GM06990 (cell line): ENCODE measurements around the gene TMC8.

ENCODE experiments used
- DNase-seq: peaks from one replicate; pipeline ENCODE4 v3.0.0-alpha.2; 2011; ENCODE audit not compliant: insufficient read length; ENCODE audit errors: extremely low read depth
- H3K27me3 ChIP-seq: replicated peaks from 2 replicates; pipeline ENCODE4 v1.6.0; 2011; ENCODE audit warnings: low read length; ENCODE audit not compliant: control insufficient read depth, insufficient read depth
- H3K36me3 ChIP-seq: 2 replicates; pipeline ENCODE4 v1.5.1; 2011; ENCODE audit warnings: low read length; ENCODE audit not compliant: control insufficient read depth, insufficient read depth
- H3K4me3 ChIP-seq: replicated peaks from 2 replicates; pipeline ENCODE4 v1.5.1; 2011; ENCODE audit warnings: low read depth, mild to moderate bottlenecking, control low read depth, low read length
- TF ChIP-seq, protein P1 (sequence below): IDR thresholded peaks from 2 replicates; pipeline ENCODE4 v1.5.1; 2011; ENCODE audit warnings: low read length, control low read depth, mild to moderate bottlenecking, inconsistent platforms; ENCODE audit not compliant: insufficient read depth, poor library complexity, severe bottlenecking

The TMC8 gene

DNA sequence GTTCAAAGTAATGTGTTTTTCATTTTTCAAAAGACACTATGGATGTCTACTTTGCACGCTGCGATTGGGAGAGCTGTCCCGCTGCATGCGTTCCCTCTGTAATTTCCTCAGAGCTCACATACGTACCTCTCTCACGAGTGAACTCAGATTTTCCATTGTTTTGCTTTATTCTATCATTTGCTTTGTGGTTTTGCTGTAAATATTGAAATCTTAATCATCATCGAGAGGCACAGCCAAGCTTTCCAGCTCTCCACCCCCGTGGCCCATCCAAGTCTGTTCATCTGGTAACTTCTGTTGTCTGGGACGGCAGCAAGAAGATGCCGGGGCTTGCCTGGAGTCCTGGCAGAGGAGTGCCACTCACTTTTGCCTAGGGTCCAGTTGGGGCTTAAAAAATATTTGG is 23.1 kb upstream of the TMC8 start:
- peaks cover 30% of the 10 kb centered on the region for H3K36me3 ChIP-seq

DNA sequence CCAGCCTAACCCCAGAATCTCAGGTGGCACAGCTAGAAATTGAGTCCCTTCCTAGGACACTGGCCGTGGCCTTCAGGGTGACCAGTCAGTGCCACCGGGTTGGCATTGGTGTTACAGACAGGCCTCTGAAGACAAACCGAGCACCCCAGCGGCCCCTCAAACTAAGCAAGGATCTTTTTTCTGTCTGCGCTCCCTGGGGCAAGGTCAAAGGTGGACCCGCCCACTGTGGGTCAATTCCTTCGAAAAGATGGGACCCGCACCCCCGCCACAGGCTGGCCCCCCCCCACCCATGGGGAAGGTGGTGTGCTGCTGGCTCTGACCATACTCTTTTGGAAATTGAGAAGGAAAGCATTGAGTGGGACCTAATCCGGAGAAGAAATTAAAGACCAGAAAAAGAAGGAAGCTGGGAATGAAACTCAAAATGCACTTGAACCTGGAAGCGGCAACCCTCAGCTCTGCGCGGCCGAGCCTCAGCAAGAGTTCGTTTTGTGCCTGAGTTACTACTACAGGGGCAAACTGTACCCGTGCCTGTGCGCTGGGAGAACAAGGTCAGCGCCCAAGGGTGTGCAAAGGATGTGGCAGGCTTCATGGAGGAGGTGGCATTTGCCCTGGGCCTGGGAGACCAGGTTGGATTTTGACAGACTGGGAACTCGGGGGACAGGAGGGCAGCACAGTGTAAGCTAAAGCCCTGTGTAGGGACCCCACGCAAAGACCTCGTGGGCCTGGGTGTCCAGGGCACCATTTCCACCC is 22.4 kb upstream of the TMC8 start:
- no peaks in the 10 kb centered on the region for H3K27me3 ChIP-seq
- TF ChIP-seq, protein P1, sequence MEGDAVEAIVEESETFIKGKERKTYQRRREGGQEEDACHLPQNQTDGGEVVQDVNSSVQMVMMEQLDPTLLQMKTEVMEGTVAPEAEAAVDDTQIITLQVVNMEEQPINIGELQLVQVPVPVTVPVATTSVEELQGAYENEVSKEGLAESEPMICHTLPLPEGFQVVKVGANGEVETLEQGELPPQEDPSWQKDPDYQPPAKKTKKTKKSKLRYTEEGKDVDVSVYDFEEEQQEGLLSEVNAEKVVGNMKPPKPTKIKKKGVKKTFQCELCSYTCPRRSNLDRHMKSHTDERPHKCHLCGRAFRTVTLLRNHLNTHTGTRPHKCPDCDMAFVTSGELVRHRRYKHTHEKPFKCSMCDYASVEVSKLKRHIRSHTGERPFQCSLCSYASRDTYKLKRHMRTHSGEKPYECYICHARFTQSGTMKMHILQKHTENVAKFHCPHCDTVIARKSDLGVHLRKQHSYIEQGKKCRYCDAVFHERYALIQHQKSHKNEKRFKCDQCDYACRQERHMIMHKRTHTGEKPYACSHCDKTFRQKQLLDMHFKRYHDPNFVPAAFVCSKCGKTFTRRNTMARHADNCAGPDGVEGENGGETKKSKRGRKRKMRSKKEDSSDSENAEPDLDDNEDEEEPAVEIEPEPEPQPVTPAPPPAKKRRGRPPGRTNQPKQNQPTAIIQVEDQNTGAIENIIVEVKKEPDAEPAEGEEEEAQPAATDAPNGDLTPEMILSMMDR, result no peak
- no peak overlapping the region for H3K4me3 ChIP-seq
- peaks cover 35% of the 10 kb centered on the region for H3K36me3 ChIP-seq
- DNase-seq, result no peak

More for the DNA sequence above, 23.1 kb upstream of the TMC8 start:
- TF ChIP-seq, protein P1, result no peak
- no peak overlapping the region for H3K4me3 ChIP-seq
- no peak for DNase-seq
- no peaks in the 10 kb centered on the region for H3K27me3 ChIP-seq

DNA sequence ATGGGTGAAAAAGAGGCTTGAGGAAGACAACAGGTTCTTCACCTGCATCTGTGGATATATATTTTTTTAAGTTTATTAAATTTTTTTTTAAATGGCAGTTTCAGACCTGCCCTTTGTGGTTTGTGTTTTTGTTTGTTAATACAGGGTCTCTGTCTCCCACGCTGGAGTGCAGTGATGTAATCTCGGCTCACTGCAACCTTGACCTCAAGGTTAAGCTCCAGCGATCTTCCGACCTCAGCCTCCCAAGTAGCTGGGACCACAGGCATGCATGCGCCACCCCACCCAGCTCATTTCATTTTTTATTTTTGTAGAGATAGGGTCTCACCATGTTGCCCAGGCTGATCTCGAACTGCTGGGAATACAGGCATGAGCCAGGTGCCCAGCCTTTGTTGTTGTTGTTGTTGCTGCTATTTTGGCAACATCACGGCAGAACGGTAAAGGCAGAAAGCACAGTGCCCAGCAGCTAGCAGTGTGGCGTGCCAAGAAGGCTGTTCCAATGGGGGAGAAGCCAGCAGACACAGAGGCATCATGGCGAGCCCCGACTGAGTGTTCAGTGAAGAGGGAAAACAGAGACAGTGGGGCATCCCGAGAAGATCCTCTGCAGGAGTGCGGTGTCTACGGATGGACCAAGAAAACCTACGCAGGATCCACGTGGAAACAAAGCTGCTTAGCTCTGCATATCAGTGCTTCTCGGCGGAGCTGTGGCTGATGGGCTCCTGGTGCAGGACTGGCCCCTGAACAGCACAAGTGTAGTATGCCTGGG is 21.7 kb upstream of the TMC8 start:
- TF ChIP-seq, protein P1, result no peak
- Histone ChIP-seq H3K36me3 (peaks cover 38% of the 10 kb centered on the region), H3K27me3 (no peaks in the 10 kb centered on the region), H3K4me3 (no peak overlapping the region)
- DNase-seq, result no peak

DNA sequence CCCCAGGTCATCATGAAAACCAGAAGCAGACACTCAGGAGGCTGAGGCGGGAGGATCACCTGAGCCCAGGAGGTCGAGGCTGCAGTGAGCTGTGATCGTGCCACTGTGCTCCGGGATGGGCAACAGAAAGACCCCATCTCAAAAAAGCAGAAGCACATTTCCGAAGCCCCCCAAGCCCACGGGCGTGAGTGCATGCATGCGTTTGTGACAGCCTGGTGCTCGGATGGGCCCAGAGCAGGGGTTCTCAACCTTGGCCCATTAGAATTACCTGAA is 21.1 kb upstream of the TMC8 start:
- TF ChIP-seq, protein P1, result no peak
- Histone ChIP-seq H3K36me3 (peaks cover 38% of the 10 kb centered on the region), H3K4me3 (no peak overlapping the region), H3K27me3 (no peaks in the 10 kb centered on the region)
- DNase-seq, result no peak

DNA sequence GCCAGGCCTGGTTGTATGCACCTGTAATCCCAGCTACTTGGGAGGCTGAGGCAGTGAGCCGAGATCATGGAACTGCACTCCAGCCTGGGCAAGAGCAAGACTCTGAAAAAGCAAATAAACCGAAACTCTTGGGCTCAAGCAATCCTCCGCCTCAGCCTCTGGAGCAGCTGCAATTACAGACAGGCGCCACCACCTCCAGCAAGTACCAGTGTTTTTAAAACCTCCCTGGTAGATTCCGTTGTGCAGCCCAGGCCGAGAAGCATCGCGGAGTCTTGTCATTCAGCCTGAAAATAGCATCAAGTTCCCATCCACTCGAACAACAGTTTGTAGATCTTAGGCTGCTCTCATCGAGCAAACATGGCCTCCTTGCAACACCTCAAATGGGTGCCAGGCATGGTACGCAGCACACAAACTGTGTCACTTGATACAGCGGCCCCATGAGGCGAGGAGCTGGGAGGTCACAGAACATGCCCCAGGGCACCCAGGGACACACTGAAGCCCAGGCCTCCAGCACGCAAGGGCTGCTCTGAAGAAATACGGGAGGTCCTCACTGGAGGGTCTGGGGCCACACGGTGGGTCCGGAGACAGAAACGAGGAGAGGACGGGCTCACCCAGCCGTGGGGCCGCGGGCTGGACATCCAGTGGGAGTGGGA is 20.1 kb upstream of the TMC8 start:
- TF ChIP-seq, protein P1, result no peak
- DNase-seq, result no peak
- Histone ChIP-seq H3K27me3 (no peaks in the 10 kb centered on the region), H3K4me3 (no peak overlapping the region), H3K36me3 (peaks cover 46% of the 10 kb centered on the region)
